ENCODE data around the gene PRELID3B. TPM values are rescaled to one million over a fixed set of nuclear protein-coding genes. Genes with fewer than 3 reads are reported as not detected.
A peak's percentile ranks its signal among the peaks of the same experiment; 100 is the strongest.

PRELID3B gene
- total RNA-seq, 6 experiments from 2014 or later = 16.3 to 37.5 (median 23.3) TPM

DNA sequence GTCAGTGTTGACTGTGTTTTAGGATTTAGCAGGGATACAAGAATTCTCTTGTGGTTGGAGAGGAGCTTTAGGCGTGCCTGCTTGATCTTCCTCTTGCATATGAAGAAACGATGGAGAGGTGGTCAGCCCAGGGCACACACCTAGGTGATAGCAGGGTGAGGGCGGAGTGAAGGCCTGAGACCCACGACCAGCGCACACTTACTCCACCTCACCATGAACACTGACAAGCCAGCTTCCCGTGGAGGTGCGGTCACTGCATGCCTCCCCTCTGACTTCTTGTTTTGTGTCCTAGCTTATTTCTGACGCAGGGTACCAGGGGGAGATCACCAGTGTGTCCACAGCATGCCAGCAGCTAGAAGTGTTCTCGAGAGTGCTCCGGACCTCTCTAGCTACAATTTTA lies 53.4 kb downstream of the PRELID3B start:
- H3K27ac ChIP-seq = no peak overlapping the region
- H3K36me3 ChIP-seq = peaks cover 0 to 68% (median 23%) of the 10 kb centered on the region in 4 donors
- no peaks in the 10 kb centered on the region for H3K9me3 ChIP-seq
- TF ChIP-seq, protein P1, sequence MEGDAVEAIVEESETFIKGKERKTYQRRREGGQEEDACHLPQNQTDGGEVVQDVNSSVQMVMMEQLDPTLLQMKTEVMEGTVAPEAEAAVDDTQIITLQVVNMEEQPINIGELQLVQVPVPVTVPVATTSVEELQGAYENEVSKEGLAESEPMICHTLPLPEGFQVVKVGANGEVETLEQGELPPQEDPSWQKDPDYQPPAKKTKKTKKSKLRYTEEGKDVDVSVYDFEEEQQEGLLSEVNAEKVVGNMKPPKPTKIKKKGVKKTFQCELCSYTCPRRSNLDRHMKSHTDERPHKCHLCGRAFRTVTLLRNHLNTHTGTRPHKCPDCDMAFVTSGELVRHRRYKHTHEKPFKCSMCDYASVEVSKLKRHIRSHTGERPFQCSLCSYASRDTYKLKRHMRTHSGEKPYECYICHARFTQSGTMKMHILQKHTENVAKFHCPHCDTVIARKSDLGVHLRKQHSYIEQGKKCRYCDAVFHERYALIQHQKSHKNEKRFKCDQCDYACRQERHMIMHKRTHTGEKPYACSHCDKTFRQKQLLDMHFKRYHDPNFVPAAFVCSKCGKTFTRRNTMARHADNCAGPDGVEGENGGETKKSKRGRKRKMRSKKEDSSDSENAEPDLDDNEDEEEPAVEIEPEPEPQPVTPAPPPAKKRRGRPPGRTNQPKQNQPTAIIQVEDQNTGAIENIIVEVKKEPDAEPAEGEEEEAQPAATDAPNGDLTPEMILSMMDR (IDR thresholded peaks at IDR 0.05) = no peak
- intact Hi-C loops (cut with DNase I) = loop anchor here in 1 of 2 donors (5.0 kb wide), 1 partner anchor 228 kb away; no protein-coding TSS in a partner anchor
- DNase-seq = peak in 1 of 3 donors; percentile 30
- H3K4me1 ChIP-seq = peaks cover 0 to 43% (median 10%) of the 10 kb centered on the region in 4 donors
- no peak overlapping the region for H3K4me3 ChIP-seq
- no peaks in the 10 kb centered on the region for H3K27me3 ChIP-seq
- WGBS (ENCODE audit: insufficient coverage, low coverage, low lambda C conversion rate, missing lambda C conversion rate) = 89% methylated on average over 3 of the region's 10 CpGs
- no peak for ATAC-seq

DNA sequence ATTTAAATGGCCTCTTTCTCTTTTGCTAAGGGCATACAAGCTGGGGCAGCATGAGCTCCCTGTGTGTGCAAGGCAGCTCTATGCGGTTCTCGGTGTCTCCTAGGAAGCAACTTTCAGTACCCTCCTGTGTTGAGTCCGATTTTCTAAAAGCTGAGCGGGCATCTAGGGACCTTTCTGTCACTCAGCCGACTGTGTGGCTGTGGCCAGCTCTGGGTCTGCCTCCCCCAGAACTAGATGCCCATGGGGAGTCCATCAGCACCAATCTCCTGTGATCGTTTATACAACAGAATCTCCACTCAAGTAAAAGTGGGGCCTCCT lies 54.1 kb downstream of the PRELID3B start:
- ATAC-seq (no peak), DNase-seq (peak in 1 of 3 donors; percentile 27)
- Histone ChIP-seq H3K27ac (peak overlapping the region in 1 of 3 donors; percentile 38), H3K9me3 (no peaks in the 10 kb centered on the region), H3K4me3 (no peak overlapping the region), H3K36me3 (peaks cover 0 to 61% (median 19%) of the 10 kb centered on the region in 4 donors), H3K27me3 (no peaks in the 10 kb centered on the region), H3K4me1 (peaks cover 0 to 45% (median 6%) of the 10 kb centered on the region in 4 donors)
- WGBS (ENCODE audit: insufficient coverage, low coverage, low lambda C conversion rate, missing lambda C conversion rate) = 93% methylated on average over 3 of the region's 6 CpGs
- TF ChIP-seq, protein P1 (IDR thresholded peaks at IDR 0.05) = no peak
- no peak for TF ChIP-seq POLR2A (IDR thresholded peaks at IDR 0.05)
- intact Hi-C loops (cut with DNase I) = loop anchor here in 1 of 2 donors (5.0 kb wide), 1 partner anchor 229 kb away; no protein-coding TSS in a partner anchor

DNA sequence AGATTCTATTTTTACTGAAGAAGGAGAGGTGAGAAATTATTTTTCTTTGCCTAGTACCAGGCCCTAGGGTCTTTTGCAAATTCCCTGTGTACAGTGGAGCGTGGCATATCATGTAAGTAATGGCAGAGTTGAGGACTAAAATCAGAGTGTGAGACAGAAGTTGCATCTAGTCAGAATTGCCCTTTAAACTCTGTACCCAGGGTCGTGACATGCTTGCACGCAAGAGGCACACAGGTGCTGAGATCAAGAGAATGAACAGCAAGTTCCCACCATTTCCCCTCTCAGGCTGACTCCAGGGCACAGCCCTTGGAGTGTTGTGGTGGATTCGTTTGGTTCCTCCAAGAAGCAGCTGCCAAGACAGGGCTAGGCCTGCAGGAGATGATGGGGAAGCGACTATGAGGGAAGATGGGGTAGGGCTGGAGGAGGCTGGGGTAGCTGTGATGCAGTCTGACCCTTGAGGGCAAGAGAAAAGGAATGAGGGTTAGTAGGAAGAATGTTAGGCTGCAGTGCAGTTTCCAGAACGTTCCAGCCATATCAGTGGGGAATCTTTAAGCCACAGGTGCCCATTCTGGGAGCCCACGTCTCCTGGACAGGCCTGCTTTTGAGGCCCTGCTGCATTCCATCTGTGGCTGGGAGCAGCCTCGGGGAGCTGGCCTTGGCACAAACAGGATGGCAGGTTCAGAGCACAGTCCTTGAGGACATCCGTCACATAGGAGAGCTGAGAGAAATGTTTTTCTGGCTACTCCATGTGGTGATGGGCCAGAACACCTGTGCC lies 54.6 kb downstream of the PRELID3B start:
- WGBS (ENCODE audit: insufficient coverage, low coverage, low lambda C conversion rate, missing lambda C conversion rate) = 61% methylated on average over 5 of the region's 9 CpGs

DNA sequence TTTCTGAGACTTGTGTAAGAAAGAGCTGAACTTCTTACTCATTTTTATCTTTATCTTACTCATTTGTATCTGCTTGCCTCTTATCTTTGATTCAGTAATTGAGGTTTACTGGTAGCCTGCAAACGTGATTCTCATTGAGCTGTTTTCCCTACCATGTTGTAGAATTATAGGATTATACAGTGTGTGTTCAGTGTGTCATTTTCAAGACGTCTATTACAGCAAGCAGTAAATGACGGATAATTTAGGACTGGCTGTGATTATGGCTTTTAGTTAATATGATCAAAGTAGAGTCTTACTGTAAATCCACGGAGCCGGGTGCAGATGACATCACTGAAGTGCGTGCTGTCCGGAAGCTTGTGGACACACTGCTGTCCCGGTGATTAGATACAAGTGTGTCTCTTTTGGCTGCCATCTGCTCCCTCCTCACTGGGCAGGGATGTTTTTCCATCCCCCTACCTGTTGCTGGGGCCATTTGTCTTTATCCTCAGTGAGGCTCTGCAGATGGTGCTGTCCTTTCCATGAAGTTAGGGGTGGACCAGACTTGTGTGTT lies 55.5 kb downstream of the PRELID3B start:
- peak in 1 of 3 donors; percentile 18 for DNase-seq

More for the DNA sequence above, 54.6 kb downstream of the PRELID3B start:
- Histone ChIP-seq H3K27ac (peak overlapping the region in 2 of 3 donors; percentile 19 to 38), H3K36me3 (peaks cover 0 to 57% (median 16%) of the 10 kb centered on the region in 4 donors), H3K4me1 (peaks cover 0 to 44% (median 3%) of the 10 kb centered on the region in 4 donors), H3K4me3 (no peak overlapping the region), H3K9me3 (no peaks in the 10 kb centered on the region), H3K27me3 (no peaks in the 10 kb centered on the region)
- ATAC-seq (peak in 3 of 4 donors; percentile 18 to 39 (median 32)), DNase-seq (peak in 1 of 3 donors; percentile 46)
- intact Hi-C loops (cut with DNase I) = loop anchor here in 1 of 2 donors (5.0 kb wide), 1 partner anchor 229 kb away; no protein-coding TSS in a partner anchor
- TF ChIP-seq POLR2A (IDR thresholded peaks at IDR 0.05) = no peak
- TF ChIP-seq, protein P1 (IDR thresholded peaks at IDR 0.05) = no peak

More for the DNA sequence above, 55.5 kb downstream of the PRELID3B start:
- WGBS (ENCODE audit: insufficient coverage, low coverage, low lambda C conversion rate, missing lambda C conversion rate) = 88% methylated on average over 8 of the region's 8 CpGs
- no peak overlapping the region for H3K27ac ChIP-seq
- H3K9me3 ChIP-seq = no peaks in the 10 kb centered on the region
- no peak overlapping the region for H3K4me3 ChIP-seq
- no peak for TF ChIP-seq POLR2A (IDR thresholded peaks at IDR 0.05)
- TF ChIP-seq, protein P1 (IDR thresholded peaks at IDR 0.05) = no peak
- peaks cover 0 to 41% (median 3%) of the 10 kb centered on the region in 4 donors for H3K4me1 ChIP-seq
- intact Hi-C loops (cut with DNase I) = loop anchor here in 1 of 2 donors (5.0 kb wide), 1 partner anchor 230 kb away; no protein-coding TSS in a partner anchor
- ATAC-seq = no peak
- H3K27me3 ChIP-seq = no peaks in the 10 kb centered on the region
- H3K36me3 ChIP-seq = peaks cover 0 to 57% (median 15%) of the 10 kb centered on the region in 4 donors

Data from right lobe of liver (tissue), 6 donors.